SU-DHL-6 (cell line): ENCODE results near the gene ALX4.

ENCODE experiments used
- EZH2phosphoT487 ChIP-seq: fragments of 200-600 bp; sonication (generic), shearing (Covaris generic); conservative IDR thresholded peaks from 2 replicates; pipeline ENCODE4 v1.6.1; 2018; ENCODE audit warnings: mild to moderate bottlenecking, antibody characterized with exemption, low read length, moderate library complexity, mixed read lengths
- TF ChIP-seq, protein P1 (sequence below): fragments of 200-600 bp; sonication (generic); IDR thresholded peaks from one replicate; pipeline ENCODE4 v1.5.1; 2017; ENCODE audit warnings: antibody characterized with exemption, mild to moderate bottlenecking, low read length, moderate library complexity; ENCODE audit not compliant: insufficient read depth, poor library complexity, severe bottlenecking

DNA sequence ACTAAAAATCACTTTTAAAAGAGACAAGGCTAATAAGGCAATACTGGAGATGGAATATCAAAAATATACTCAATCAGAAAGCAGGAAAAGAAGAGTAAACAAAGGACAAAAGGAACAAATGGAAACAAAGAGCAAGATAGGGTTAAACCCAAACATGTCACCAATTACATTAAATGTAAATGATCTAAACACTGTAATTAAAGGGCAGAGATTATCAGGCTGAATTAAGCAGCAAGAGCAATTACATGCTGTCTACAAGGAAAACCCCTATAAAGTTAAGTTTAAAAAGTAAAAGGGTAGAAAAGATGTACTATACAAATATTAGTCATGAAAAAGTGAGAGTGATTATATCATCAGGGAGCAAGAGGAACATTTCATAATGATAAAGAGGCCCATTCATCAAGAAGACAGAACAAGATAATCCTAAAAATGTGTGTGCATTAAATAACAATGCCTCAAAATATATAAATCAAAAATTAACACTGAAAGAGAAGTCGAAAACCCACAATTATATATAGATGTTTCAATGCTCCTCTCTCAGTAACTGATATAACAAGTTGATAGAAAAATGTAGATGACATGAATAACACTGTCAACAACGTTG lies 56.8 kb downstream of the ALX4 start:
- TF ChIP-seq, protein P1, sequence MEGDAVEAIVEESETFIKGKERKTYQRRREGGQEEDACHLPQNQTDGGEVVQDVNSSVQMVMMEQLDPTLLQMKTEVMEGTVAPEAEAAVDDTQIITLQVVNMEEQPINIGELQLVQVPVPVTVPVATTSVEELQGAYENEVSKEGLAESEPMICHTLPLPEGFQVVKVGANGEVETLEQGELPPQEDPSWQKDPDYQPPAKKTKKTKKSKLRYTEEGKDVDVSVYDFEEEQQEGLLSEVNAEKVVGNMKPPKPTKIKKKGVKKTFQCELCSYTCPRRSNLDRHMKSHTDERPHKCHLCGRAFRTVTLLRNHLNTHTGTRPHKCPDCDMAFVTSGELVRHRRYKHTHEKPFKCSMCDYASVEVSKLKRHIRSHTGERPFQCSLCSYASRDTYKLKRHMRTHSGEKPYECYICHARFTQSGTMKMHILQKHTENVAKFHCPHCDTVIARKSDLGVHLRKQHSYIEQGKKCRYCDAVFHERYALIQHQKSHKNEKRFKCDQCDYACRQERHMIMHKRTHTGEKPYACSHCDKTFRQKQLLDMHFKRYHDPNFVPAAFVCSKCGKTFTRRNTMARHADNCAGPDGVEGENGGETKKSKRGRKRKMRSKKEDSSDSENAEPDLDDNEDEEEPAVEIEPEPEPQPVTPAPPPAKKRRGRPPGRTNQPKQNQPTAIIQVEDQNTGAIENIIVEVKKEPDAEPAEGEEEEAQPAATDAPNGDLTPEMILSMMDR, result no peak
- TF ChIP-seq EZH2phosphoT487, result no peak
